ENCODE measurements around the gene CCDC198.

- TF ChIP-seq CTCF (IDR thresholded peaks at IDR 0.05): no peak
- TF ChIP-seq EZH2 (IDR thresholded peaks at IDR 0.05): no peak
Measured at GRCh38 chr14:57498659-57499058, 5.0 kb upstream of the CCDC198 start.
